Cardiac fibroblast (primary cell): ENCODE measurements around the gene STK32C.

Source experiments
- DNase-seq, 2 donors: peaks; one replicate each; pipeline versions ENCODE4 v3.0.0 to v3.0.0-alpha.2; 2010; ENCODE audit warnings: low read depth in 2 of 2
- H3K4me3 ChIP-seq, 2 donors: replicated peaks in 1 of 2; 1 replicate in 1 of 2; 2 replicates in 1 of 2; pipeline ENCODE4 v1.5.1; 2011; ENCODE audit warnings: low read depth in 2 of 2, low read length in 2 of 2, mild to moderate bottlenecking in 2 of 2, moderate library complexity in 1 of 2
- CTCF ChIP-seq: IDR thresholded peaks from one replicate; pipeline ENCODE4 v1.5.1; 2011; ENCODE audit warnings: low read depth, mild to moderate bottlenecking, low read length, inconsistent platforms

The STK32C gene

DNA sequence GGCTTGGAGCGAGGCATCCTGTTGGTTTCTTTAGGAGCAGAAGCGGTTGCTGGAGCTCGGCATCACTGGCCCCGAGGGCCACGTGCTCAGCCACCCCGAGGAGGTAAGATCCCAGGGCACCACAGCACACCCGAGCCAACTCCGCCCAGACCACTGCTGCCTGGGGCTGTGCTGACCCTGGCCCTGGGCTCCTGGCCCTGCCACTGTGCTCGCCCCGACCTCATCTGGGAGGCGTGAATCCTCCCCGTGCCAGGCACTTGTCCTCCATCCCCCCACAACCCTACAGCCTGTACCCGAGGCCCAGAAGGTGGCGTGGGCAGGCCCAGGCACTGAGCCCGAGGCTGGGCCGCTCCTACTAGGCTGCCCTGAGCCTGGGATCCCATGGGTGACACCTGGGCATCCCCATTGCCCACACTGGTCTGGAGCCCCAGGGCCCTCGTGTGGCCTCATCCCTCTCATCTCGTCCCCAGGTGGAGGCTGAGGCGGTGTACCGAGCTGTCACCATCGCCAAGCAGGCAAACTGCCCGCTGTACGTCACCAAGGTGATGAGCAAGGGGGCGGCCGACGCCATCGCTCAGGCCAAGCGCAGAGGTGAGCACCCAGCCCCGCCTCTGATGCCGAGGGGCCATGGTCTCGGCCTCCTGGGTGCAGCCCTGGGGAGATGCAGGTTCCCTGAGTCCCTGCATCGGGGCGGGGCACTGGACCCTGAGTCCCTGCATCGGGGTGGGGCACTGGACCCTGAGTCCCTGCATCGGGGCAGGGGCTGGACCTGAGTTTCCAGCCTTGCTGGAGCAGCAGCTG, 109.2 kb downstream of the STK32C start:
- H3K4me3 ChIP-seq: no peak overlapping the region
- no peak for DNase-seq
- no peak for TF ChIP-seq CTCF

DNA sequence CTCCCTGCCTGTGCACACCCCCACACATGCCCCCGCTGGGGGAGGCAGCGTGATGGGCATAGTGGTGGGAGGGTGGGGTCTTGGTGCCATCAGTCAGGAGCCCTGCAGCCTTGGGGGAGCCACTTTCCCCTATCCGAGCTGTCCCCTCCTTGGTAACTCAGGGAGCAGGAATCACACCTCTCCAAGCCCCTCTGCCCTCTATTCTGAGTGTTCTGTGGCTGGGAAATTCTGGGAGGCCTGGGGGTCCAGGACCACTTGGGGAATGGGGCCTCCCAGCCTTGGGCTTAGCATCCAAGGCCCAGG, 109.7 kb downstream of the STK32C start:
- TF ChIP-seq CTCF: no peak
- no peak for DNase-seq
- no peak overlapping the region for H3K4me3 ChIP-seq

DNA sequence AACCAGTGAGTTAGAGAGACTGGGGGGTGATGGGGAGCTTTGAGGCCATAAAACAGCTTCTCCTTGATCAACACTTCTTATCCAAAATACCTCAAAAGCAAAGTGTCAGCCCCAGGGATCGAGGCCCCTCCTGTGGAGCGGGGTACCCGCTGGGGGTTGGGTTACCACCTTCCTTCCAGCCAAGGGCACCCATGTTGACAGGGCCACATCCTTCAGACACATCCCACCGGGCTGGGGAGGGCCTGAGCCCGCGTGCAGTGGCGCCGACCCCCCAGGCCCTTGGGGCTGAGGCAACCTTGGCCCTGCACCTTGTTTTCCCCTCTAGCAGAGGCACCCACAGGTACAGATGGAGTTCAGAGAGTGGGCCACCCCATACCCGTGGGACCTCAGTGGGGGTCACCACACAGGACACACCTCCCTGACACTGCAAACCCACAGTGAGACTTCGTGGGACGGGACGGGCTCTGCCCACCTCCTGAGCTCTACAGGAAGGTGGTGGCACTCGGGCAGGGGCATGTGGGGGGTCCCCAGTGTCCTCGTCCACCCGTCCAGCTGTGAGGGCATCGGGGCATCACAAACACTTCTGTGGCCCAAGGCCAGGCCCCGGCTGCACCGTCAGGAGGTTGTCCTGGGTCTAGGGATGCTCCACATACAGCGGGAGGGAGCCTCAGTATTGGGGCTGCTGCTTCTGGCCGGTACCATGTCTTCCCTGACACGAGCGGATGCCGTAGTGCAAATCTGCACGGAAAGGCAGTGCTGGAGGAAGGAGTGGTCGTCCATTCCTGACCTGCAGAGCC, 110.3 kb downstream of the STK32C start:
- no peak for DNase-seq
- no peak for TF ChIP-seq CTCF
- no peak overlapping the region for H3K4me3 ChIP-seq

GRCh38 chr10:132196178-132197113, 111.3 kb downstream of the STK32C start:
- DNase-seq: no peak
- no peak for TF ChIP-seq CTCF
- no peak overlapping the region for H3K4me3 ChIP-seq

- H3K4me3 ChIP-seq: no peak overlapping the region
- no peak for TF ChIP-seq CTCF
- DNase-seq: no peak
These were observed 112.2 kb downstream of the STK32C start for GRCh38 chr10:132195366-132196075.

DNA sequence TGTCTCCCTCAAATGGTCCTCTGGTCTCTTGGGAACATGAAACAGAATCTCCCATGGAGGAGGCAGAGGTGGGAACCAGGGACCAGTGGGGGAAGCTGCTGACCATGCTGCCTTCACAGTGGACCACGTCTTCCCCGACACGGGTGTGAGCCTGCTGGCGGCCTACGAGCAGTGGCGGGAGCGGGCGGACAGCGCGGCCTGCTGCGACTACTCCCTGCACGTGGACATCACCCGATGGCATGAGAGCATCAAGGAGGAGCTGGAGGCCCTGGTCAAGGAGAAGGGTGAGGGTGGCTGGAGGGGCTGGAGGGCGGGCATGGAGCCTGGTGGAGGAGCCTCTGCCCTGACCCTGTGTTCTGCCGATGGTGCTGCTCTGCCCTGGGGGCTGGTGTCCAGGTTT, 113.0 kb downstream of the STK32C start:
- H3K4me3 ChIP-seq: no peak overlapping the region
- no peak for TF ChIP-seq CTCF
- no peak for DNase-seq
